Neuron (in vitro differentiated cells): ENCODE results near the gene CNKSR2.

Source experiments
- H2AFZ ChIP-seq: one replicate; pipeline ENCODE4 v1.6.1; 2013; ENCODE audit warnings: low read depth, mild to moderate bottlenecking, inconsistent platforms, low read length, moderate library complexity
- H3K27me3 ChIP-seq: one replicate; pipeline ENCODE4 v1.6.1; 2013; ENCODE audit warnings: low read length; ENCODE audit not compliant: insufficient read depth
- H3K36me3 ChIP-seq: one replicate; pipeline ENCODE4 v1.6.1; 2013; ENCODE audit warnings: low read length; ENCODE audit not compliant: insufficient read depth
- H3K4me1 ChIP-seq: one replicate; pipeline ENCODE4 v1.6.1; 2013; ENCODE audit warnings: low read length; ENCODE audit not compliant: insufficient read depth
- H3K4me3 ChIP-seq: 2 replicates; pipeline ENCODE4 v1.5.1; 2013; ENCODE audit warnings: mild to moderate bottlenecking, low read length, moderate library complexity
- H3K9me3 ChIP-seq: one replicate; pipeline ENCODE4 v1.6.1; 2013; ENCODE audit warnings: low read length

The CNKSR2 gene

DNA sequence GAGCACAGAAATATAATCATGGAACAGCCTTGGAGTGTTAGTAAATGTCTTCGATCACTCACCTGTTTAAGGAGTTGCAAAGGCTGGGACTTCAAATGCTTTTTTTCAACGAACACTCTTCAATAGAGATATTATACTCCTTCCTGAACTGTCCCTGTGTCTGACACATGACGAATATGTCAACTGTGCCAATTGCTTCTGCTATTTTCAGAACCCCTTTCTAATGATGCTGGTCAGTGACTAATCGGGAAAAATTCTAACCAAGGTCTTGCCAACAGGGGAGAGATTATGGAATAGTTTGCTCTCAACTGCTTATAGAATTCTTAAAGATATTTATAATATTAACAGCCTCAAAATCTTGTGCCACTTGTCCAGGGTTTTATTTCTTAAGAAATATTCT is 292.5 kb downstream of the CNKSR2 start:
- Histone ChIP-seq H3K4me1 (no peaks in the 10 kb centered on the region), H3K36me3 (no peaks in the 10 kb centered on the region), H3K9me3 (no peaks in the 10 kb centered on the region), H2AFZ (no peak overlapping the region), H3K27me3 (no peaks in the 10 kb centered on the region), H3K4me3 (no peak overlapping the region)

- Histone ChIP-seq H3K27me3 (peaks cover 4% of the 10 kb centered on the region), H2AFZ (no peak overlapping the region), H3K9me3 (no peaks in the 10 kb centered on the region), H3K4me3 (no peak overlapping the region), H3K36me3 (no peaks in the 10 kb centered on the region), H3K4me1 (no peaks in the 10 kb centered on the region)
Observed at GRCh38 chrX:21674430-21675186, 300.4 kb downstream of the CNKSR2 start.

DNA sequence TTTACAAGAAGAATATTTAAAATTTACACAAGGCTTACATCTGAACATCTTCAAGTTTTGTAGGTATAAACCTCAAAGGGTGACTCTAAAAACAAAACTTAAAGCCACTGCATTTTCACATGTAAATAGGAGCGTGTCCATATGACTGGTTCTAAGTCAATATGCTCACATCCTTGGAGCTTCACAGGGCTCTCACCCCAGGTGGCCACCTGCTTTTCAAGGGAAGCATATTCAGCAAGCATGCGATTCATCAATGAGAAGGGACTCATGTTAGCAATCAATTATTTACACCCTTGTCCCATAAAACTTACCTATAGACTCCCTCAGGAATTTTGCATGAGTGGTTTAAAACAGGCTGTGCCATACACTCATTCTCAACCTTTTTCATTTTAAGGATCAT is 301.7 kb downstream of the CNKSR2 start:
- peaks cover 4% of the 10 kb centered on the region for H3K27me3 ChIP-seq
- no peak overlapping the region for H2AFZ ChIP-seq
- no peaks in the 10 kb centered on the region for H3K36me3 ChIP-seq
- H3K9me3 ChIP-seq, result no peaks in the 10 kb centered on the region
- no peak overlapping the region for H3K4me3 ChIP-seq
- H3K4me1 ChIP-seq, result no peaks in the 10 kb centered on the region

DNA sequence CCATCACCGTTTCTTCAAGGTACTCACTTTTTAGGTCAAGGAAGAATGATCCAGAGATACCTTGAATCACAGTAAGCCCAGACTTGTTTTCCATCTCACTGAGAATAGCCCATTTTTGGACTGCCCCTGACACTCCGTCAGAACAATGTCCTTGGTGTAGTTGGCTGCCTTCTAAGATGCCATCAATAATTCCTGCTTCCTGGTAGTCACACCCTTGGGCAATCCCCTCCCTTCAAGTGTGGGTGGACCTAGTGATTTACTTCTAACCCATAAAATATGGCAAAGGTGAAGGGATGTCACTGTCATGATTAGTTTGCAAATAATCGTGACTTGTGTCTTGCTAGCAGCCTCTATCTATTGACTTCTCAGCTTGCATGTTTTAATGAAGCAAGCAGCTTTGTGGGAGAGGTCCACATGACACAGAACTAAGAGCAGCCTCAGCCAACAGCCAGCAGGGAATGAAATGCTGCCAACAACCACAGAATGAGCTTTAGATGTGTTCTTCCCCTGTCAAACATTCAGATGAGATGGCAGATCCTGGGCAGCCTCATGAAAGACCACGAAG is 303.9 kb downstream of the CNKSR2 start:
- H3K4me3 ChIP-seq, result no peak overlapping the region
- no peak overlapping the region for H2AFZ ChIP-seq
- H3K36me3 ChIP-seq, result no peaks in the 10 kb centered on the region
- no peaks in the 10 kb centered on the region for H3K4me1 ChIP-seq
- no peaks in the 10 kb centered on the region for H3K9me3 ChIP-seq
- peaks cover 4% of the 10 kb centered on the region for H3K27me3 ChIP-seq

GRCh38 chrX:21683941-21684340 is 309.7 kb downstream of the CNKSR2 start:
- Histone ChIP-seq H3K36me3 (no peaks in the 10 kb centered on the region), H3K27me3 (peaks cover 3% of the 10 kb centered on the region), H3K9me3 (peaks cover 2% of the 10 kb centered on the region), H2AFZ (no peak overlapping the region), H3K4me3 (no peak overlapping the region), H3K4me1 (no peaks in the 10 kb centered on the region)

DNA sequence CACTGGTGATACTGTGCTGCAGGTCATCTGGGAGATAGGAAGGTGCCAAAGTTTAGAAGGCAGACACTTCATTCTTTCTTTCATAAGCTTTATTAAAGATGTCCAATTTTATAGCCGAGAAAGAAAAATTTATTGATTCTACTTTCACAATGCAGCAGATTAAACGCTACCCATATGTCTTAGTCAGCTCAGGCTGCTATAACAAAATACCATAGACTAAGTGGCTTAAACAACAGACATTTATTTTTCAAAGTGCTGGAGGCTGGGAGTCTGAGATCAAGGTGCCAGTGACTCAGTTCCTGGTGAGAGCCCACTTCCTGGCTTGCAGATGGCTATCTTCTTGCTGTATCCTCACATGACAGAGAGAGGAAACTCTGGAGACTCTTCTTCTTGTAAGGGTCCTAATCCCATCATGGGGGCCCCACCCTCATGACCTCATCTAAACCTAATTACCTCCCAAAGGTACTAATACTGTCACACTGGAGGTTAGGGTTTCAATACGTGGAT is 317.3 kb downstream of the CNKSR2 start:
- no peak overlapping the region for H3K4me3 ChIP-seq
- H3K9me3 ChIP-seq, result no peaks in the 10 kb centered on the region
- peaks cover 5% of the 10 kb centered on the region for H3K27me3 ChIP-seq
- H2AFZ ChIP-seq, result no peak overlapping the region
- no peaks in the 10 kb centered on the region for H3K36me3 ChIP-seq
- no peaks in the 10 kb centered on the region for H3K4me1 ChIP-seq

DNA sequence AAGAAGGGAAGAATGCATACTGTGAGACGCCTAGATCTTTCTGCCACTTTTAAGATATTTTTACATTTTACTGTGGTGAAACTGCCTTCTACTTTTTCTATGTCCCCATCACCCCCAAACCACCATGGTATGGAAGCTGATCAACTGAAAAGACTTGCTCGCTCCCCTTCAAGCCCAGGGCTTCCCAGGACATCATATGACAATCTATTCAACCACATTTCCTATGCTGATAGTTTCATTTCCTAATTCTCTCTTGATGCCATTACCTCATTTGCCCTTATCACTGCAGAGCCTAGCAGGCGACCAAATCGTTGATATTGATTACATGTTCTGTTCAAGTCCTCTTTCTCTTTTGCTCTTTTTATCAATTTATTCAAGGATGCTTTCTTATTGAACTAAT is 324.1 kb downstream of the CNKSR2 start:
- no peaks in the 10 kb centered on the region for H3K9me3 ChIP-seq
- H3K36me3 ChIP-seq, result no peaks in the 10 kb centered on the region
- peaks cover 6% of the 10 kb centered on the region for H3K4me1 ChIP-seq
- peaks cover 3% of the 10 kb centered on the region for H3K27me3 ChIP-seq
- no peak overlapping the region for H2AFZ ChIP-seq
- H3K4me3 ChIP-seq, result no peak overlapping the region

GRCh38 chrX:21699136-21699535 is 324.9 kb downstream of the CNKSR2 start:
- Histone ChIP-seq H3K4me3 (no peak overlapping the region), H3K4me1 (peaks cover 6% of the 10 kb centered on the region), H3K36me3 (no peaks in the 10 kb centered on the region)

GRCh38 chrX:21700275-21700674 is 326.1 kb downstream of the CNKSR2 start:
- H3K4me1 ChIP-seq, result peaks cover 6% of the 10 kb centered on the region
- H3K4me3 ChIP-seq, result no peak overlapping the region
- peaks cover 3% of the 10 kb centered on the region for H3K27me3 ChIP-seq

More at GRCh38 chrX:21699136-21699535, 324.9 kb downstream of the CNKSR2 start:
- H3K9me3 ChIP-seq, result no peaks in the 10 kb centered on the region
- H2AFZ ChIP-seq, result no peak overlapping the region
- H3K27me3 ChIP-seq, result peaks cover 3% of the 10 kb centered on the region

GRCh38 chrX:21700967-21701366 is 326.7 kb downstream of the CNKSR2 start:
- Histone ChIP-seq H3K27me3 (peaks cover 3% of the 10 kb centered on the region), H3K4me1 (peaks cover 6% of the 10 kb centered on the region), H3K9me3 (no peaks in the 10 kb centered on the region), H2AFZ (no peak overlapping the region), H3K4me3 (no peak overlapping the region), H3K36me3 (no peaks in the 10 kb centered on the region)

More at GRCh38 chrX:21700275-21700674, 326.1 kb downstream of the CNKSR2 start:
- no peaks in the 10 kb centered on the region for H3K36me3 ChIP-seq
- no peak overlapping the region for H2AFZ ChIP-seq
- H3K9me3 ChIP-seq, result no peaks in the 10 kb centered on the region

- H3K4me1 ChIP-seq, result peaks cover 6% of the 10 kb centered on the region
- H3K27me3 ChIP-seq, result peaks cover 3% of the 10 kb centered on the region
- H2AFZ ChIP-seq, result no peak overlapping the region
- H3K36me3 ChIP-seq, result no peaks in the 10 kb centered on the region
- H3K4me3 ChIP-seq, result no peak overlapping the region
- no peaks in the 10 kb centered on the region for H3K9me3 ChIP-seq
Observed at GRCh38 chrX:21702725-21703124, 328.5 kb downstream of the CNKSR2 start.
